GM04504 (cell line): ENCODE measurements around the gene IL18BP.

Experiments used
- DNase-seq: peaks from one replicate; pipeline ENCODE4 v3.0.0-alpha.2; 2012; ENCODE audit warnings: low read depth

IL18BP gene

DNA sequence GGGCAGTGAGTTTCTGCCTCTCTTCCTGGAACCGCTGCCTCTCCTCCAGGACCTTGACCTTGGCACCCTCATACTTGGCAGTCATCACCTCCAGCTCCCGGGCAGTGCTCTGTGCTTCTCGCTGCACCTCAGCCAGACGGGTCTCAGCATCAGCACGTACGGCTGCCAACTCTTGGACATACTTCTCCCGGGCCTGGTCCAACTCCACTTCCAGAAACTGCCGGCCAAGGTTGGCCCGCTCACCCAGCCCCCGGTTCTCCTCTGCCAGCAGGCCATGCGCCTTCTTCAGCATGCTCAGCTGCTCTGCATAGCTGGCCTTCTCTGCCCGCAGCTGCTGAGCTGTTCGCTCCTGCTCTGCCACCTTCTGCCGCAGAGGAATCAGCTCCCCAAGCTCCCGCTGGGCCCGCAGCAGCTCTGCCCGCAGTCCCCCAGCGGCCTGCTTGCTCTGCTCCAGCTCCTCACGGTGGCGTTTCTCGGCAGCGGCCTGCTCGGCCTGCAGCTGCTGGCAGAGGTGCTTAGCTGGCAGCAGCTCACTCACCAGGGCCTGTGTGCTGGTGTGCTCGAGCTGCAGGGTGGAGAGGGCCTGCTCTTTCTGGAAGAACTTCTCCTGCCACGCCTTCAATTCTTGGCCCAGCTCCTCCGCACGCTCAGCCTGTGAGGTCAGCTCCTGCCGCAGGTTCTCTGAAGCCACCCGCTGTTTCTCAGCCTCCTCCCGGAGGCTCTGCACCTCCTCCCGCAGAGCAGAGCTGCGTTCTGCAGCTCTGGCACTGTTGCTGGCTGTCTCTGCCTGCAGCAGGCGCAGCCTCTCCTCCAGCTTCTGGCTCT is 14.4 kb downstream of the IL18BP start:
- DNase-seq: no peak

DNA sequence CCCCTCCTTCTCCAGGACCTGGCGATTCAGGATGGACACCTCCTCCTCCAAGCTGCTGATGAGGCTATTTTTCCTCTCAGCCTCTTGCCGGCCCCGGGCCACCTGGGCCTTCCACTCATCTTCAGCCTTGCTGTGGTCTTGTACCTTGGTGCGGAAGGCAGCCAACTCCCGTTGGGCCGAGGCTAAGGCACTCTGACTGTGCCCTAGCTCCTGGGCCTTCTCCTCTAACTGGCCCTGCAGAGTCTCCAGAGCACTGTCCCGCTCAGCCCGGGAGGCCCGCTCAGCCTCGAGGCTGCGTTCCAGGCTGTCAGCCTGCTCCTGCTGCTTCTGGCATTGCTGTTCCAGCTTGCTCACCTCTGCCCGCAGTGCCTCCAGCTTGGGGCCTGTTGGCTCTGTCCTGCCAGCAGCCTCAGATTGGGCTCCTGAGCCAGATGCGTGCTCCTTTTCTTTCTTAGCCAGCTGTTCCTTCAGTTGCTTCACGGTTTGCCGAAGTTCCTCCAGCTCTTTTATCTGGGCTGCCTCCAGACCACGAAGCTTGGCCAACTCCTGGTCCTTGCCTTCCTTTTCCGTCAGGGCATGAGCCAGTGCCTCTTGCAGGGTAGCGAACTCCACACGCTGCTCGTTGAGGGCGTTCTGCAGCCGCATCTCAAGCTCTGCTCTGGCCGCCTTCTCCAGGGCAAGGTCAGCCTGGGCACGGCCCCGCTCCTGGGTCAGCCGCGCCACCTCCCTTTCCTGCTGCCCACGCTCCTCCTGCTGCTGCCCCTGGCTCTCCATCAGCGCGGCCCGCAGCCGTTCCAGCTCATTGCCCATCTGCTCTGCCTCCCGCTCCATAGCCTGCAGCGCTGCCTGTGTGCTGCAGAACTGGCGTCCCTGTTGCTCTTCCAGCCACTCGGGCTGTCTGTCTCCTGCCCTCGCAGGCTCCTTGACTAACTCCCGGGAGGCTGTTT is 15.3 kb downstream of the IL18BP start:
- DNase-seq: no peak

DNA sequence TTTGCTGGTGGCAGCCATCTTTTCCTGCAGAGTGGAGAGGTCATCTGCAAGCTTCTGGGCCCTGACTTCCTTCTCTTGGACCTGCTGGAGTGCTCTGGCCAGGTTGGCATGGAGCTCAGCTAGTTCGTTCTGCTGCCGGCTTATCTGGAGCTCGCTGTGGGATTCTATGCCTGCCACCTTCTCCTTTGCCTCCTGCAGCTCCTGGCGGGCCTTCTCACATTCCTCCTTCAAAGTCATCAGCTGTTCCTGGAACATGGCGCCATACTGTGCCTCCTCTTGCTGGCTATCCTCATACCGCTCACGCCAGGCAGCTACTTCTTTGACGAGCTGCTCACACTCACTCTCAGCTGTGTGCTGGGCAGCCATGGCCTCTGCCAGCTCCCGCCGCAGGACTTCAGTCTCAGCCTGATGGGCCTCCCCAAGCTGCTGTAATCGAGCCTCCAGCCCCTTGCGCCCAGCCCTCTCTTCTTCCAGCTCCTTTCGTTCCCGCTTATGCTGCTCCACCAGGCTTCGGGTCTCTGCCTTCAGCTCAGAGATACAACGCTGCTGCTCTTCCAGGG is 16.1 kb downstream of the IL18BP start:
- no peak for DNase-seq

DNA sequence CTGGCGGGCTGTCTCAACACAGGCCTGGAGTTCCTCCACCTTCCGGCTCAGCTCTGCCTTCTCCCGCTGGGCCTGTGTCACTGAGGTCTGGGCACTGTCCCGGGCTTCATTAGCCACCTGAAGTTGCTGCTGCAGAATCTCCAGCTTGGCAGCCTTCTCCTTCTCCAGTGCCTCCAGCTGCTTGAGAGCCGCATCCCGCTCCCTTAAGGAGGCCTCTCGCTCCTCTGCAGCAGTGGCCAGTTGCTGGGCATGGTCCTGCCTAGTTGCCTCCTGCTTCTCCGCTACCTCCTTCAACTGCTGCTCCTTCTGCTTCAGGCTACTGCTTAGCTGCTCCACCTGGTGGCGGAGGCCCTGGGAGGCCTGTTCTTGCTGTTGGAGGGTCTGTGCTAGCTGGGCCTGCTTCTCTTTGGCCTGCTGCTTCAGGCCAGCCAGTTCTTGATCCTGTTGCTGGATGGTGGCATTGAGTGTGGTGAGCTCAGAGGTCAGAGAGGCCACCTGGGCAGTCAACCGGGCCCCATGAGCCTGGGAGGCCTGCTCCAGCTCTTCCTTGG is 16.9 kb downstream of the IL18BP start:
- DNase-seq: no peak

DNA sequence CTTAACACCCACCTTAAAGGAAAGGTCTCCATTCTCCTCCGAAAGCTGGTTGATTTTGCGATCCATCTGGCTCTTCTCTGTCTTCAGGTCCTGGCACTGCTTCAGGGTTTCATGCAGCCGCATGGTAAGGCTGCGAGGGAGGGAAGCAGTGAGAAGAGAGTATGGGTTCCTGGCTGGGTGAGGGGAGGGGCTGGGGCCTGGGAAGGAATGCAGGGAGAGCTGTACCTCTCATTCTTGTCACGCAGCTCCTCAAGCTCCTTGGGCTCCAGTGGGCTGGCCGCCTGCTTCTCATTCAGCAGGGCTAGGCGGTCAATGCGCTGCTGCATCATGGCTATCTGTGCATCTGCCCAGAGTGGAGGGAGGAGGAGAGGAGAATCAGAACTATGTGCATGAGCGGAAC is 19.5 kb downstream of the IL18BP start:
- DNase-seq: no peak

DNA sequence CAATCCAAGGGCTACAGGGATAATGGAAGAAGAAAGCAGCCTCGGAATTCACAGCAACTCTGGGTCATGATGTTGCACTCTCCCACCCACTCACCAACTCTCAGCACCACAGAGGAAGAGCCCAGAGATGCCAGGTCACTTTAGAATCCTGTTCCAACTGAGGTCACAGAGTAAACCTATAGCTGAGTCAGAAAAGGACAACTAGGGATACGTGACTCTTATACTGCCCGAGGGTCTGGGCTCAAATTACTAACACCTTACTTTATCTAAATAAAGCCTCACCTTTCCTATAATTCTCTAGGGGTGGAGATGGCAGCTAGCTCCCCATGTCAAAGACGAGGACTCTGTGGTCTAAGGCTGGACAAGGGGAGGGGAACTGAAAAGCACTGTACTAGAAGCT is 24.6 kb downstream of the IL18BP start:
- DNase-seq: no peak

DNA sequence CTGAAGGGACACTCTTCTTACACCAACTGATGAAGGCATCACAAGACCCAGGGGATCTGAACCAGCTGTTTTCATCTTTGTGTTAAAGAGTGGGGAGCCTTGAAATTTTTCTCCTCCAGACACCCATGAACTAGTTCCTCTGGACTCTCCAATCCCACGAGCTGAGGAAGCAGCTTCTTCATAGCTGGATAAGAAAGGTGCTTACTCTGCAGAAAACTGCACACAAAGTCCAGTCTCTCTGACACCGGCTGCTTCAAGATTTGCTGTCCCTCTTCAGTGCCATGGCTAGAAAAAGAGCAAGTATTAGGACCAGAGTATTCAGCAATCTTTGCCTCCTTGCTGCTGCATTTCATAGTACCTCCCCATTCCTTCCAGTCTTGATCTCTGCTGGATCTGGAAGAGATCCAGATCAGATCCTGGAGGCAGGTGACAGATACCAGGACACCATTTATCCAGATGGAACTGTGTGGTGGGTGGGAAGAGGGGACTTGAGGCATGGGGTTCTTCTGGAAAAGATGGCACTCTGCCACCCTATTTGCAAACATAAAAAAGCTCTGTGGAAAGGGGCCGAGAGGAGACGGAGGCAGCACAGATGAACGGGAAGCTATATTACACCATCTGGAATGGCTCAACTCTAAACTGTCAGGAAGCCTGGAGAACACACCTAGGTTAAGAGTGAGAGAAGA is 25.5 kb downstream of the IL18BP start:
- no peak for DNase-seq

DNA sequence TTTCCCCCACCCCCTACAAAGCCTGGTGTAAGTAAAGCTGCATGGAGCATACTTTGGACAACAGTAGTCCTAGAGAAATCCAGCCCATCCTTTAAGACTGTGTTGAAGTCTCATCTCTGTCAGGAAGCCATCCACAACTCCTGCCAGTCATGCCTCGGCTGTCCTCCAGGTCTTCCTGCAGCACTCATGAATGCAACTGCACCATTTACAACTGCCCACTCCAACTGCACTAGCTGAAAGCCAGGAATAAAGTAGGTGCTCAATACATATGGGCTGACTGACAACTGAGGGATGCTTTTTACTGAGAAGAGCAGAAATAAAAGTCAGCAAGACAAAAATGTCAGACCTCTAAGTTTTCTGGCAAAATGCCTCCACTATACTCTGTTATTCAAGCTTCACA is 27.4 kb downstream of the IL18BP start:
- DNase-seq: no peak

DNA sequence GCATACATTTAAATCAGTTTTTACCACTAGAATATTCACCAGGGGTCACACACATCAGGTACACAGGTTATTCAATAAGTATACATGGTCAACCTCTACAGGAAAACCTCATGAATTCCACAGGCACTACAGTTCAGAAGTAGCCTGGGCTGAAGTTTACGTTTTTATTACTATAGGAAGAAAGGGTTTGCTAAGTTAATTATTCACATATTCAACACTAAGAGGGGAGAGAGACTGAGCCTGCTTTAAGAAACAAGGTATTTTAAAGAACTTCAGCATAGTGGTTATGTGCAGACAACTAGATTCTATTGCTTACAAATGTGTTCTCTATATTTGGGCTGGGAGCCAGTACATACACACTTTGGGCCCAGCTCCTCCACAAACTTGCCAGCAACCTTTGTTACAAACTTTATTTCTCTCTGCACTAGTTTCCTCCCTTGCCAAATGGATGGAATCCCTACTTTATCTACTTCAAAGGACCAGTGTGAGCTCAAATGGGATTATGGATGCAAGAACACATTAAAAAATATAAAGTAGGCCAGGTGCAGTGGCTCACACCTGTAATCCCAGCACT is 31.9 kb downstream of the IL18BP start:
- no peak for DNase-seq

DNA sequence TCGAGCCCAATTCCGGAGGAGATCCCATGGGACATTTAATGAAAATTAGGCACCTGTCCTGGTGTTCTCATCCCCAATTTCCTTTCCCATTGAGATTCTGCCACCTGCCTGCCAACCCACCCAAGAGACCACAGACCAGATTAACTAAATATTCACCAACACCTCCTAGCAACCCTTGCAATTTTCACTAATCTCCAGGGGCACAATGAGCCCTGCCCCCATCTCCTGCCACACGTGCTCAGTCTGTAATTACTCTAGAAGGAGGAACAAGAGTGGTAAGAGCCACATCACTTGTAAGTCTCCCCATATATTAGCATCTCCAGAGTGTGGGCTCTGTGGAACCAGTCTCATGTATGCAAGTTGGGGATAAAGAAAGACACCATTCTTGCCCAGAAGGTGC is 38.0 kb downstream of the IL18BP start:
- no peak for DNase-seq

DNA sequence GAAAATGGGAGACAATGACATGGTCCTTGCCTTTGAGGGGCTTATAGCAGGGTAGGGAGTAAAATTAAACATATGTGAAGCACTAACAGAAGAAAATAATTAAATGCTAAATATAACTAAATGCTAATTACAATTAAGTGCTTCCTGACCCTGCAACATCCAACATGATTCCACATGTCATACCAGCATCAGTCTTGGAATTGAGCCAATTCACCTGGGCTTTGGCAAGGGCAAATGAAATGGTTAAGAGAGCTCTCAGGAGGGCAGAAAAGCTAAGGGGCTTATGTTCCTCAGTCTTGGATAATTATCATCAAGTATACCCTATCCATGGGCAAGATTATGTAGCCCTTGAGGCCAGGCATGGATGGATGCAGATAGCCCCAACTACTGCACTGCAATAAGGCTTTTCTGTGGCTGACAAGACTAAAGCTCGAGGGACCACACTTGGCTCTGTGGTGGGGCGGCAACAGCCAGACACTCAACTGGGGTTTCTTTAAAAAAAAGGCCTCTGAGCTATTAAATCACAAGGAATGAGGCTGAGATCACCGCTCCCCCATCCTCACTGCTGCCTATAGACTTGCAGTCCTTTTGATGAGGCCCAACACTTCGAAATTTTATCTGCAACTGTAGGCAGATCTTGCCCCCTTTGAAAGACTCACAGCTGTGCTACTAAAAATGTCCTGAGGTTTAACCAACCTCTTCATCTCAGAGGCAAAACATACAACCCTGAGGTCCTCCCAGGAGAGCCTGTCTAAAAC is 39.0 kb downstream of the IL18BP start:
- no peak for DNase-seq

DNA sequence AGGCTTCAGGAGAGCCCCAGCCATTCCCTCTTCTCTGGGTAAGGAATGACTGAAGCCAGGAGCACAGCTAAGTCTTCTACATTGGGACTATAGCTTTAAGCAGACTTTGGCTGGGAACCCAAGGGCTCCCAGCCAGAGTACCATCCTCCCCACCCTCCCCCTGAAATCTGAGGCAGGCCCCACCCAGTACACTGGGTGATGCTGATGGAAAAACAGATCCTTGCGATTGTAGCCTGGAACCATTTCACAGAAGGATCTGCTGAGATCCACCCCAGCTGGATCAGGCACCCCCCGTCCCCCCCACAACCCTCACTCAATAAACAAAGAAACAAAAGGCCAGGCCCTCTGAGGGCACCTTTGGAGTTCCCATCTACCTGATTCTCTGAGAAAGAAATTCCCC is 39.8 kb downstream of the IL18BP start:
- DNase-seq: peak; percentile 65

DNA sequence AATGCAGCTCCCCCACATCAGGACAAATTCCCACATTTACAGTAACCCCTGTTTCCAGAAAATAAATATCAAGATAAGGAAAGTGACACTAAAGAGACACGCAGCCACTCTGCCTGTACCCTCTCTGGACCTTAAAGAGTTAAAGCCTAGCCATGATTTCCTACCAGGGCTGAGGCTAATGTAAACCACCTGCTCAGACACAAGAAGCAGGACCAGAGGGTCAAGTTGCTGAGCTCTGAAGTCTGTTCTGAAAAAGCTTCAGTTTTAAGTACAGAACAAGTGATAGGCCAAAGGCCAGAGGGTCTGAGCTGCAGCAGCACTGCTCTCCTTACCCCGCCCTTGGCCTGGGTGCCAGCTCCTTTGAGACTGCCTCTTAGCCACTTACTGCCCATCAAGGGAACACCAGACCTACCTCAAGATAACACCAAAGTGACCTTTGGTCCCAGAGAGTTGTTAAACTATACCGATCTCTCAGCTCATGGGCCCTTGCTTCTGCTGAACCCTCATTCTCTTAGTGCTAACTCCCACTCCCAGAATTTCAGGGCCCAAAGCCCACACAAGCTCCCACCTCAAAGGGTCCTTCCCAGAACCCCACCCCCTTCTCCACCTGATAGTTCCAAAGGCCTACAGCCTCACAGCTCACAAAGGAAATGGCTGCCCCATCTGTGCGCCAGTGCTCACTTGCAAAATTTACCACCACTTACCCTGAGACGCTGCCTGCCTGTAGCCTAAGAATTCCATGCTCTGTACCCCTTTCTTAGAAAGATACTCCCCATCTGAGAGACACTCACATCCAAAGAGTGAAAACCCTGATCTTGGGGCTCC is 40.5 kb downstream of the IL18BP start:
- DNase-seq: no peak

DNA sequence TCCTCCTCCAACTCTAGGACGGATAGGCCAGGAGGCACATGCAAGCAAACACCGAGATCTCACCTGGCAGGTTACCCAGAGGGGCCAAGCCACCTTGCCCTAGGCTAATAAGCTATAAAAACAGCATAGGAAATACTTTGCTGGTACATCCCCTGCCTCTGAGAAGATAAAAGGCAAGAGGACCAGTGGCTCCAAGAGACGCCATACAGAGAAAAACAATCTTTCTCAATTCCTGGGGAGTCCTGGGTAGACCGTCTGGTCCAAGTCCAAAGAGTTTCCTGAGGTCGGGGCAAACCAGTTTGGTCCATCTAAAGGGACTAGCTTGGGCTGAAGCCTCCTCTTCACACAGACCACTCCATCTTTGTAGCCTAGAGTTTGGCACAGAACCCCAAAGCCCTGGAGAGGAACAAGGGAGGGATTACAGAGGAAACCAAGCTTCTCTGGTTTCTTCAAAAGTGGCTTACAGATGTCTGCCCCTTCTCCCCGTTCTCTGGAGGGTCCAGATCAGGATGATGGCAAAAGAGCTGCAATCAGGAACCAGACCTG is 41.2 kb downstream of the IL18BP start:
- no peak for DNase-seq

DNA sequence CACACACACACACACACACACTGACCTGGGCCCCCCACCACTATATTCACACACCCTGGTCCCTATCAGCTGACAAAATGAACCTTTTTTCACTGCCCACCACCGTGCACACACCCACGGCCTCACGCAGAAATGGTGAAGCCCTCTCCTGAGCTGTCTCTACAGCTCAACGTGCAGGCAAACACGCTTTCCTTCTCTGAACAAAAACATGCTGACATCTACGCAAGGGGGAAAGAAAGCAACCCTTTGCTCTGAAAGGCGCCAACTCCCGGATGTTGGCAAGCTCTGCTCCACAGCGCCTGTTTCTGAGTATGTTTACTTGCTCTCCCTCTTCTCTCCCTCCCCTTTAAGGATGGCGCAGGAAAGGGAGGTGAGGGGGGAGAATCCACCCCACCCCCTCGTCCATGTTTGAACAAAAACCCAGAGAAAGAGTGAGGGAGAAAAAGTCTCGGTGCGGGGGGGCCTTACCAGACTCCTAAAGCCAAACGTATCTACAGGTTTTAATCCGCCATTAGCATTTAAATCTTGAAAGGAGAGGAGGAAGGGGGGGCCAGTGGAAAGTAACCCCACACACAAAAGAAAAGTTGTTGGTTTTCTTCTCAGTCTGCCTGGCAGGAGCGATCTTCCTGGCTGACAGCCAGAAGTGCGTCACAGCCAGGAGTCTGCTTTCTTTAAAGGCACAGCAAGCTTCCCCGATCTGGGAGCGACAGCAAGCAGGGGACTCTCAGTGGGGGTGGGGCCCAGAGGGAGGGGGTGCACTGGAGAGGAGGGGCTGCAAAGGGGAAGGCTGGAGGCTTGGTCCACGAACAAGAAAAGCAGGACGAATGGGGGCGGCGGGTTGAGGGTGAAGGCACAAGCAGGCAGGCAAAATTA is 42.0 kb downstream of the IL18BP start:
- DNase-seq: peak; percentile 87

DNA sequence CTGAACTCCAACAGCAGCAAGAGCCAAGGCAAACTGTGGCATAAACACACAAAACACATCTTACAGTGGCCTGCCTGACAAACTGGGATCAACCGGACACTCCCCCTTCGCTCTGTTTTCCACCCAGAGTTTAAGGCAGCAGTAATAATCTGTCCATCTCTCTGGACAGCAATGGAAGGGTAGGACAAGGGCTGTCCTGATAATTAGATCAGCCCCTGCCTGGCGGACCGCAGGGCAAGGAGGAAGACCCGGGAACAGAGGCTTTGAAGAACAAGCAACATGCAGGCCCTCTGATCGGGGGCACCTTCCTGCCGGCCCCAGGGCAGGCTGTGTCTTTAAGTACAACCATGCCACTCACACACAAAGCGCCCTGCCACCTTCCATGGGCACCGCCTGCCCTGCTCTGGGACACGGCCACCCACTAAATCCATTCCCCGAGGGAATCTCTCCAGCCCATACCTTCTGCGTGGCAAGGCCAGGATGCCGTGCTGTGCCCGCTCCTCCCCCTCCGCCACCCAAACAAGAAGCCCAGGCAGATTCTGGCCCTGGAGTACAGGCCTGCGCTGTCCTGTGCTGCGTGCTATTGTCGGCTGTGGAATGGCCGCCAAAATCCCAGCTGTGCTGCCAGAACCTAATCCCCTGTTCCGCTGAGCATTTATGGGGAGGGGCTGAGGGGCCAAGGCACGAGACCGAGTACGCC is 42.8 kb downstream of the IL18BP start:
- DNase-seq: peak; percentile 63

DNA sequence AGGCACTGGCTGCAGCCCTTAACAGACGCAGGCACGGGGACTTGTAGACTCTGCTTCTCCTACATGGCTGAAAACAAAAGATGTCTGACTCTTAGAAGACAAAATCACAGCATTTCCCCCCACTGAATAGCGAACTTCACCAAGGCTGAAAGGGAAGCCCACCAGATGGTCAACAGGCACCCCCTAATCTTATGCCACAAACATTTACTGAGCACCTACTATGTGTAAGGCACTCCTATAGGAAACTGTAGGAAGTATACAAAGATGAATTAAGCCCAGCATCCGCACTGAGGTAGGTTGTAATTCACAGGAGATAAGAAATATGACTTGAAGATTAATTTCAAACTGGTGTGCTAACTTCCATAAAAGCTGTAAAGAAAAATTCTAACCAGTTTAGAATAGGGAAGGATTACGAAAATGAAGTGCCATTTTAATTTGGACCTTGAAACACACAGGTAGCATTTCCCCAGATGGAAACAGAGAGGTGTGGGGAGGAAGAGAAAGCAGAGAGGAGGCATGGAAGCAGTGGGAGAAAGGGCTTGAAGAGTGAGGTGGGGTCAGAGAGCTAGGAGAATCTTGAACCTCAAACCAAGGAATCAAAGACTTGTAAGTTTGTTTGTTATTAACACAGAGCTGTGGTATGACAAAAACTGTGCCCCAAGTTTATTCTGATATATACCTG is 43.5 kb downstream of the IL18BP start:
- DNase-seq: no peak
